ENCODE data around the gene PKDCC. TPM values are rescaled to one million over a fixed set of nuclear protein-coding genes. Genes with fewer than 3 reads are reported as not detected.
A peak's percentile ranks its signal among the peaks of the same experiment; 100 is the strongest.

Gene PKDCC
- total RNA-seq, 4 donors from 2014 or later, result 34.1 to 244 (median 109) TPM

GRCh38 chr2:42001711-42002201 is 46.1 kb upstream of the PKDCC start:
- DNase-seq, result peak; percentile 50 to 62
- Histone ChIP-seq H3K4me3 (no peak overlapping the region), H3K27ac (peak overlapping the region; percentile 9 to 23), H3K36me3 (no peaks in the 10 kb centered on the region), H3K4me1 (peaks cover 0 to 6% of the 10 kb centered on the region in 2 donors), H3K27me3 (no peaks in the 10 kb centered on the region), H3K9me3 (no peaks in the 10 kb centered on the region)
- TF ChIP-seq CTCF (IDR thresholded peaks at IDR 0.05), result no peak
- no peak for TF ChIP-seq POLR2A (IDR thresholded peaks at IDR 0.05)
- intact Hi-C loops (cut with DNase I; ENCODE audit: low total_unique reads), result loop anchor here (10.0 kb wide), 1 partner anchor 67 kb away; no protein-coding TSS in a partner anchor

GRCh38 chr2:42007551-42007950 is 40.3 kb upstream of the PKDCC start:
- H3K27ac ChIP-seq, result peak overlapping the region in 1 of 2 donors; percentile 70
- H3K9me3 ChIP-seq, result no peaks in the 10 kb centered on the region
- TF ChIP-seq CTCF (IDR thresholded peaks at IDR 0.05) (no peak), POLR2A (IDR thresholded peaks at IDR 0.05) (no peak)
- intact Hi-C loops (cut with DNase I; ENCODE audit: low total_unique reads), result loop anchor here (10.0 kb wide), 1 partner anchor 73 kb away; no protein-coding TSS in a partner anchor
- H3K4me1 ChIP-seq, result no peaks in the 10 kb centered on the region
- no peaks in the 10 kb centered on the region for H3K36me3 ChIP-seq
- DNase-seq, result no peak
- H3K27me3 ChIP-seq, result no peaks in the 10 kb centered on the region
- no peak overlapping the region for H3K4me3 ChIP-seq

- no peaks in the 10 kb centered on the region for H3K9me3 ChIP-seq
- H3K27me3 ChIP-seq, result no peaks in the 10 kb centered on the region
- peak overlapping the region; percentile 33 to 70 for H3K27ac ChIP-seq
- no peaks in the 10 kb centered on the region for H3K36me3 ChIP-seq
- TF ChIP-seq POLR2A (IDR thresholded peaks at IDR 0.05) (no peak), CTCF (IDR thresholded peaks at IDR 0.05) (no peak)
- DNase-seq, result peak; percentile 54 to 83
- intact Hi-C loops (cut with DNase I; ENCODE audit: low total_unique reads), result loop anchor here (10.0 kb wide), 1 partner anchor 74 kb away; no protein-coding TSS in a partner anchor
- H3K4me1 ChIP-seq, result no peaks in the 10 kb centered on the region
- no peak overlapping the region for H3K4me3 ChIP-seq
These were observed 39.4 kb upstream of the PKDCC start for GRCh38 chr2:42008241-42008921.

- Histone ChIP-seq H3K4me3 (no peak overlapping the region), H3K27ac (peak overlapping the region; percentile 33 to 70), H3K27me3 (no peaks in the 10 kb centered on the region), H3K9me3 (no peaks in the 10 kb centered on the region), H3K36me3 (no peaks in the 10 kb centered on the region), H3K4me1 (no peaks in the 10 kb centered on the region)
- DNase-seq, result no peak
- intact Hi-C loops (cut with DNase I; ENCODE audit: low total_unique reads), result loop anchor here (10.0 kb wide), 1 partner anchor 75 kb away; no protein-coding TSS in a partner anchor
- no peak for TF ChIP-seq CTCF (IDR thresholded peaks at IDR 0.05)
- no peak for TF ChIP-seq POLR2A (IDR thresholded peaks at IDR 0.05)
These were observed 37.9 kb upstream of the PKDCC start for GRCh38 chr2:42009657-42010580.
